IPS-18c (cell line): ENCODE data around the gene CITED2.

ENCODE experiments used
- H3K4me3 ChIP-seq: 2 replicates; pipeline ENCODE4 v1.7.0; 2013; ENCODE audit warnings: low read depth, mild to moderate bottlenecking, low read length, moderate library complexity; ENCODE audit not compliant: insufficient read depth
- H3K9me3 ChIP-seq: one replicate; pipeline ENCODE4 v1.6.1; 2013; ENCODE audit warnings: mild to moderate bottlenecking, low read length, moderate library complexity; ENCODE audit not compliant: control insufficient read depth, insufficient read depth

The CITED2 gene

DNA sequence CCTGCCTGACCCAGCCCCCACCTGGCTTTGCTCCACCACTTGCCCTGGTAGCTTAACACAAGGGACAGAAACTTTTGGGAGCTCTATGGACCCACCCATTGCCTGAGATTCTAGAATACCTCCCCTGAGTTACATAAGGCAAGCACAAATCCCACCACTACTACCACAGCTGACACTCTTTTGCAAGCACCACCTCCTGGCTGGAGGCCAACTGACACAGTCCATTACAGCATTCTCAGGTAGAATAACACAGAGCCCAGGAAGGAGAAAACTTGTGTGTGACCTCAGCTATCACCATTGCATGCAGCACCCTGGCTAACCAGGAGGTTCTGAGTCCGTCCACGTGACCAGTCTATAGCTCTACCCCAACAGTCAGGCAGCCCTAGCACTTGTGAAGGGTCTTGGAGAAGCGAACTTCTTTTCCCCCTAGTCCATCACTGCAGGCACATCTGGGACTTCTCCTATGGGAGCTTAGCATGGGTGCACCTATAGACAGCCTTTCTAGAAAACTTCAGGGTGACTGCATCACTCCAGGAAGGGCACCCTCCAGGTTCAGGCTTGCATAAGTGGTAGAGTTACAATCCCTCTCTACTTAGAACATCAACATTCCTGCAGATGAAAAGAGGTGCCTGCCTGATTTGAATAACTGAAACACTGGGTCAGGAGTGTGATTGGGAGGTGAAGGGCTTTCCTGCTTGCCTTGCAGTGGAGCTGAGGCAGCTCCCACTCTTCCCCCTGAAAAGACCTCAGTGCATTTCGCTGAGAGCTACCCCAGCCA, 30.1 kb downstream of the CITED2 start:
- H3K4me3 ChIP-seq = no peak overlapping the region
- no peaks in the 10 kb centered on the region for H3K9me3 ChIP-seq

DNA sequence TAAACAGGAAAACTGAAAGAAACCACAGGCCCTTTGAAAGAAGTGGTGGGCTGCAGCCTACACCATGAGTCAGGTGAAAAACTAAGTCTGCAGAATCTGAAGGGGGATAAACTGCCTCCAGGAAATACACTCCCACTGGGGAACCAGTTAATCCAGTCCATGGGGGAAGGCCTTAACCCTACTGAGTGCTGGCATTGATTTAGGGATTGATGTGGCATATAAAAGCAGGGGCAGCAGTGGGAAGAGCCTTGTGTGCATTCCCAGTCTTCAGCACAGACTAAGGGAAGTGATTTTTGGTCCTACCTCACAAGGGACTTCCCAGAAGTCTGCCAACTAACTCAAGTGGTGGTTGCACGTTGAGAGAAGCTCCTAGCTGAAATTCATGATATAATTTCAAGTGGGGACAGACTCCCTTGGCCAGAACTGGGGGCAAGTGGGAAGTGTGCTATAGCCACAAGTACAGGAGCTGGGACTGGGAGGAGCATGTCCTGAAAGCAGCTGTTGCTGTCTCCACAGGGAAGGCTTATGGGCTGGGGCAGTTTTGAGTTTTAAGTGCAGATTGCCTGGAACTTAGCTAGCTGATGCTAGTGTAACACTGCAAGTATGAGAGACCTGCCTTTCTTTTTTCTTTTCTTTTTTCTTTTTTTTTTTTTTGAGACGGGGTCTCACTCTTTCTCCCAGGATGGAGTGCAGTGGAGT, 31.2 kb downstream of the CITED2 start:
- Histone ChIP-seq H3K4me3 (no peak overlapping the region), H3K9me3 (no peaks in the 10 kb centered on the region)

DNA sequence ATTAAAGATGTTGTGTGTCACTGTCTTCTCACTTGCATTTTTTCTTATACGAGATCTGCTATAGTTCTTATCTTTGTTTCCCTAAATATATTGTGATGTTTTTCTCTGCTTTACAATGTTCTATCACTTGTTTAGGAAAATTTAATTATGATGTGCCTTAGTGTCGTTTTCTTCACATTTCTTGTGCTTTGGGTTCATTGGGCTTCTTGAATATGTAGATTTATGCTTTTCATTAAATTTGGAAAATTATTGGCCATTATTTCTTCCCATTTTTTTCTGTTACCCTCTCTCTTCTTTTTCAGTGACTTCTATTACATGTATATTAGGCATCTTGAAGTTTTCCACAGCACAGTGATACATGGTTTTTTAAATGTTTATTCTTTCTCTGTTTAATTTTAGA, 33.4 kb downstream of the CITED2 start:
- no peaks in the 10 kb centered on the region for H3K9me3 ChIP-seq

DNA sequence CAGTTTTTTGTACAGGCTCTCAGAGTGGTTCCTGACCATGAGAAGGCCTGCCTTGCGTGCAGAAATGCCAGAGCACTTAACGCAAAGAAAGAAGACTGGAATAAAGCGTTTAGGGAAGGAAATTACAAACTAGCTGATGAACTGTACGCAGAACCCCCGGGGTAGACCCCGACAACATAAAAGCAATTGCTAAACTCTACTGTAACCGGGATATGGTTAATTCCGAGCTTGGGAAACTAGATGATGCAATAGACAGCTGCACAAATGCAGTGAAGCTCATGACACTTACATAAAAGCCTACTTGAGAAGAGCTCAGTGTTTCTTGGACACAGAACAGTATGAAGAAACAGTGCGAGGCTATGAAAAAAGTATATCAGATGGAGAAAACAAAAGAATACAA, 35.7 kb downstream of the CITED2 start:
- no peak overlapping the region for H3K4me3 ChIP-seq
- H3K9me3 ChIP-seq = no peaks in the 10 kb centered on the region

More for the DNA sequence above, 33.4 kb downstream of the CITED2 start:
- H3K4me3 ChIP-seq = no peak overlapping the region

DNA sequence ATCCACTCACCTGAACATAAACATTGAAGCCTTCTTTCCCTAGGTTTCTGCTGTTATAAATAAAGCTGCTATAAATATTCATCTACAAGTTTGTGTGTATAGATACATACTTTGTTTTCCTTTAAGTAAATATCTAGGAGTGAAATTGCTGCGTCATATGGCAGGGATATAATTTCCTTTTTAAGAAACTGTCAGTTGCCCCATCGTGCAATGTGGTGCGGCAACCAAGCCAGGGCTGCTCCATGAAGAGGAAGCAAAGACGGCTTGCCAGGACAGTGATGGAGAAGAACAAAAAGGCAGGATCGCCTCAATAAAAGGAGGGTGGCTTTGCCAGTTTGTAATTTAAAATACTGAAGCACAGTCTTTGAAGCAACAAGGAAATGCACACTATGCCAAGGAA, 36.6 kb downstream of the CITED2 start:
- no peak overlapping the region for H3K4me3 ChIP-seq
- H3K9me3 ChIP-seq = no peaks in the 10 kb centered on the region

DNA sequence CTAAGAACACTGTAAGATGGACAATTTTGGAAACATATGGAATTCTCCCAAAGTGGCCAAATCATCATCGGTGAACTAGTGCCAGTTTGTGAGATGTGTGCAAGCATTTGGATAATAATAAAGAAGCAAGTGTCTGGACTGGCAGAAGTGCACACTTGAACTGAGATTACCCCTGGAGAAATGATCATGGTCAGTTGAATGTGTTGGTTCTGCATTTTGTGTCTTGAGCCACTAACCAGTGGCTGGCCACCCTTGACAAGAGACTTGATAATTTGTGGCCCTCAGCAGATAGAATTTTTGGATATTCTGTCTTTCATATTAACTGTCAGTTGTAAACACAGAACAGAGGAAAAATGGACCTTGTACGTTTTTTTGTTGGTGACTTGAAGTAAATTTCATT, 37.4 kb downstream of the CITED2 start:
- Histone ChIP-seq H3K4me3 (no peak overlapping the region), H3K9me3 (no peaks in the 10 kb centered on the region)

DNA sequence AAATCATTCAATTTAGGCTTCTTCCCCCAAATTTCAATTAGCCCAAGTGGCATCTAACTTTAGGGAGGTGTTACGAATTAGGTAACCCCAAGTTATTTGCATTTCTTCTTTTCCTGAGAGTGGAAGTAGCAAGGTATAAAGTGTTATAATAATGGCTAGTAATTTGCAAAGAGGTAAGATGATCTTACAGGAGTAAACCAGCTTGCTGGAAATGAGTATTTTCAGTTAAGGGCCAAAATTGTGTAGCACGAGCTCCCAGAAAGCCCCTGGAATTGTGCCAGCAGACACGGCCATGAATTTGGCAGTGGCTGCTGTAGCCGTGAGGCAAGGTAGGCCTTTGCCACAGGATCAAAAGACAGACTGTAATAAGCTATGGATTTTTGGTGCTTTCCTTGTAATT, 38.0 kb downstream of the CITED2 start:
- Histone ChIP-seq H3K4me3 (no peak overlapping the region), H3K9me3 (no peaks in the 10 kb centered on the region)

DNA sequence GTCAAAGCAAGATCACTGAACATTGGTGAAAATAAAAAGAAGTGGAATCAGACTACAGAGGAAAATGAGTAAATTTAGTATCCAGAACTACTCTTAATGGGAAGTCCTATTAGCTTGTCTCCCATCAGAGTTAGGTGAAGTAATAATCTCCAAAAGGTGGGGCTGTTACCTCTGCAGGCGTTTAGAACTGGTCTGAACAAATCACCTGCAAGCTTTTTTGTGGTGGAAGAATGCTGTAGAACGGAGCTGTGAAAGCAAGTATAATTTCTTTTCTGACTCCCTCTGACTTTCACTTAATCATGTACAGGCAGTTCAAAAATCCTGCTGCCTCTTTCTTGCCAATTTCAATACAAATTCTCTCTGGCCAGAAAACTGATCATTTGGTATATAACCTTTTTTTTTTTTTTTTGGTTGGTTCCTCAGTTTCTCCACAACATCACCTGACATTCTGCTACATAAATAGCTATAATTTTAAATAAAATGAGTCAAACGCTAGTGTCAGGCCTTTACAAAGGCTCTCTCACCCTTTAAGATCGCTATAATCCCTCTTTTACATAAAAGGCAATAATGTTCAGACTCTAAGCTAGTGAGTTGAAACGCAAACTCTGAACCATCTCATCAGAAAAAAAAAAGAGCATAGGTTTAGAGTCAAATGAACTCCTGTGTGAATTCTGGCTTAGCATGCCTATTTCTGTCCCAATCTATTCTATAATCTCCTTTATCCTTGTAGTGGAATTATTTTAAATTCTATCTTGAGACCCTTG, 38.8 kb downstream of the CITED2 start:
- Histone ChIP-seq H3K4me3 (no peak overlapping the region), H3K9me3 (no peaks in the 10 kb centered on the region)

DNA sequence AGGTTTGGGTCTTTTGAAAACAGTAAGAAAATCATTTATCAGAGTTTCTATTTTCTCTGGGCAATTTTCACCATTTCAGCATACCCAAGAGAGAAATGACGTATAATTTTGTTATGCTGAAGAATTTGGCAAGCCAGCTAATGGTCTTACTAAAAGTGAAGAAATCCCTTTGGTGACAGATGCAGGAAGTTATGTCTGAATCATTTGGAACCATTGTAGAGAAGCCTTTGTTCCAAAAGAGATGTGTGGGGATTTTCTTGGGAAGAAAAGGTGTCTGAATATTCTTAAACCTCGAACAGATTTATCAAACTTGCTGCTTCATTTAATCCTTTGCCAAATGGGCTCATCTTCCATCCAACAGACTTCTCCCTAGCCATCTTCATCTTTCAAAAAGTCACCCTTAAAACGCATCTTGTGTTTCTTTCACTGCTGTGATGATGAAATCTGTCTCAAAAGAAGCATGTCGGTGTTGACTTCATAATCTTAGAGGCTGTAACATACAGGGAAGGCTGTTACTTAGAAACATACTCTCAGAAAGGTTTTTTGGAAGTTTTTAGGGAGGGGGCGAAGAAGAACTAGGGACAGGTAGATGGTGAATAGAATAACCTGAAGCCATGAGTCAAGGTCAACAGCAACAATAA, 39.5 kb downstream of the CITED2 start:
- no peaks in the 10 kb centered on the region for H3K9me3 ChIP-seq
- no peak overlapping the region for H3K4me3 ChIP-seq

DNA sequence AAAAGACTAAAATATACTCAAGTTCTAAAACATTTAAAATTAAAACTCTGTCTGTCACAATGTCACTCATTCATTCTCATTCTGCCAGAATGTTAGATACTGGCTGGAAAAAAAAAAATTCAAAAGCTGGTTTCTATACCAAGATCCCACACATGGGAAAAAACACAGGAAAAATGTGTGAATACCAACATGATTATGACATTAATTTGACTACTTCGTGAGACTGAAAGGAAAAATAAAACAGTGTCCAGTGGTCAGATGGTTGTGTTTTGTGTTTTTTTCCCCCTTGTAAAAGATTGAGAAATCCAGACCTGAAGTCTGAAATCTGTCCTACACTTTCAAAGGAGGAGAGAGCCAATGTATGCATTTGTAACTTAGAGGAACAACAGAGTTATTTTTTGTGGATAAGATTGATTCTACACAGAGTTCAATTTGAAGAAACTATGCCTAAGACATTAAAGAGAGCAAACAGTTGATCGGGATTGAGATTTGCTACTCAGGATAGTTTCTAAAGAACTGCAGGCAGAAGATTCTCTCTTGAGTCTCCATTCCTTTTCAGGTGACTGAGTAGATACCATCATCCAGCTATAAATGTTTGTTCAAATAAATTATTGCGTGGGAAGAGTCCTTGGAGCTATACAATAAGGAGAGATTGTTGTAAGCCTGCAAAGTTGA, 43.5 kb downstream of the CITED2 start:
- Histone ChIP-seq H3K9me3 (no peaks in the 10 kb centered on the region), H3K4me3 (no peak overlapping the region)

DNA sequence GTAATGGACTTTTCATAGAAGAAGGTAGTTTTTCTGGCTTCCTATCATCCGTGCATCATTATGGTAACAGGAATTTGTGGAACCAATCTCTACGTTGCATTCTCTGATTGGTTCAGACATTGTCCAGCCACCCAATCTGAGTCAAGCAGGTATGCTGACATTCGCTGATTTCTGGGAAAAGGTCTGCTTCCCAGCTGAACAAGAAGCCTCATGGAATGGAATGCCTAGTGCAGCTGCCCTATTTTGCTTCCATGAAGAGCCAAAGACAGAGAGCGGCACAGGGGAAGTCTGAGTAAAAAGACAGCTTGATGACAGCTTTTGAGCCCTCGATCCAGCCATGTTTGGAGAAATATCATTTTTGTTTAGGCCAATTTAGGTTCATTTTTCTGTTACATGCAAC, 44.1 kb downstream of the CITED2 start:
- Histone ChIP-seq H3K4me3 (no peak overlapping the region), H3K9me3 (no peaks in the 10 kb centered on the region)

DNA sequence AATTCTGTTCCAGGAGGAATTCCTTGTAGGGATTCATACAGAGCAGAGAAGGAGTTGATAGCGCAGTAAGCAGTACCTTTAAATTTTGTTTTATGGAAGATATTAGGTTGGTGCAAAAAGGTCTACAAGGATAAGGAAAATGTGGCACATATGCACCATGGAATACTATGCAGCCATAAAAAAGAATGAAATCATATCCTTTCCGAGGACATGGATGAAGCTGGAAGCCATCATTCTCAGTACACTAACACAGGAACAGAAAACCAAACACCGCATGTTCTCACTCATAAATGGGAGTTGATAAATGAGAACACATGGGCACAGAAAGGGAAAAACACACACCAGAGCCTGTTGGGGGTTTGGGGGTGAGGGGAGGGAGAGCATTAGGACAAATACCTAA, 45.2 kb downstream of the CITED2 start:
- no peaks in the 10 kb centered on the region for H3K9me3 ChIP-seq

DNA sequence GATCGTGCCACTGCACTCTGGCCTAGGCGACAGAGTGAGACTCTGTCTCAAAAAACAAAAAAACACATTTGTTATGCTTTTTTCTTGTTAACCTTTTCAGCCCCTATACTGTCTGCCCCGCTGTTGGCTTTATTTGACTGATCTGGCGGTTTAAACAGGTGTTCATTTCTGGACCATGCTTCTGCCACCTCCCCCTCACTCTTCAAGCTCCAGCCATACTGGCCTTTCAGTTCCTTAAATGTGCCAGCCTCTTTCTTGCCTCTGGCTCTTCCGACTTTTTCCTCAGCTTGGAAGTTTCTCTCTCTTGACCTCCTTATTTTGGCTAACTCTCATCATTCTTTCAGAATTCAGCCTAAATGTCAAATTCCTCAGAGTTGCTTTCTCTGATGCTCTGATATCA, 47.4 kb downstream of the CITED2 start:
- Histone ChIP-seq H3K9me3 (no peaks in the 10 kb centered on the region), H3K4me3 (no peak overlapping the region)

More for the DNA sequence above, 45.2 kb downstream of the CITED2 start:
- H3K4me3 ChIP-seq = no peak overlapping the region

DNA sequence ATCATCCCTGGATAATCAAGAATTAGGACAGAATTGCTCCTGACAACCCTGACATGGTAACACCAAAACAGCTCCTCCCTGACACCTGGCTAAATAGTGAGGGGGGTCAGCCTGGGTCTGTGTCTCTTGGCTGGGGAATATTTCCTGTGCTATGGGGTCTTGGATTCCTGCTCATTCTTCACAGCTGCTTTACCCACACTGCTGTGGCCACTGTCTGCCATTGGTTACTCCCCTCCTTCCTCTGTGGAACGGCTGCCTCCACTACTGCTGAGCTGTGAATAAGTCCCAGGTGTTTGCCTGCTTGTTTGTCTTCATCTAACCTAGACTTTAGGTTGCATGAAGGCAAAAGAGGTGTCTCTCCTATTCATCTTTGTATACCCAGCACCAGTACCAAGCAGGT, 48.8 kb downstream of the CITED2 start:
- no peaks in the 10 kb centered on the region for H3K9me3 ChIP-seq
- no peak overlapping the region for H3K4me3 ChIP-seq

DNA sequence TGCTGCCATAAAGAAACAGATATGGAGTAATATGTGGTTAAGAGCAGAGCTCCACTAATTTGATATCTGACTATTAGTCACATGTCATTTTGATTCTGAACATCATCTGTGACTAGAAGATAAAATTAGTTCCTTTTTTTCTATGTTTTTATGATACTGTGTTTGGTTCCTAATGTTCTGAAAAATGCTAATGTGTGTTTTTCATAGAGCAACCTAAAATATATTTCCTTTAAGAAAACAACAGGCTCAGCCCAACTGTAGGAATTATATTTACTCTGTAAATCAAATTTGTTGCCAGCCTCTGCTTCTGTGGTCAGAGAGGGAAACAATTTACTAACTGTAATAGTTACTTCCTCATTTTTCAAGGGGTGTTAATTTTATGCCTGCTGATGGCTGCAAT, 49.3 kb downstream of the CITED2 start:
- no peaks in the 10 kb centered on the region for H3K9me3 ChIP-seq
- H3K4me3 ChIP-seq = no peak overlapping the region

DNA sequence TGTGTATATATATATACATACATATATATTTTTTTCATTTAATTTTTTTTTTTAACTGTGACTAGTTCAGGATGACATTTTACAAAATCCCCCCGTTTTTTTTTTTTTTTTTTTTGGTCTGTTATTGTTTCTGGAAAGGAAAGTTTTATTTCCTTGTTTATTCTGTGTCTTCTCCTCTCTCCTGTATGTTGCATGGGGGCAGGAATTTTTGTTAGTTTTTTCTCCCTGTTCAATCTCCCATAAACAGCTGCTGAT, 50.2 kb downstream of the CITED2 start:
- no peak overlapping the region for H3K4me3 ChIP-seq
- no peaks in the 10 kb centered on the region for H3K9me3 ChIP-seq

DNA sequence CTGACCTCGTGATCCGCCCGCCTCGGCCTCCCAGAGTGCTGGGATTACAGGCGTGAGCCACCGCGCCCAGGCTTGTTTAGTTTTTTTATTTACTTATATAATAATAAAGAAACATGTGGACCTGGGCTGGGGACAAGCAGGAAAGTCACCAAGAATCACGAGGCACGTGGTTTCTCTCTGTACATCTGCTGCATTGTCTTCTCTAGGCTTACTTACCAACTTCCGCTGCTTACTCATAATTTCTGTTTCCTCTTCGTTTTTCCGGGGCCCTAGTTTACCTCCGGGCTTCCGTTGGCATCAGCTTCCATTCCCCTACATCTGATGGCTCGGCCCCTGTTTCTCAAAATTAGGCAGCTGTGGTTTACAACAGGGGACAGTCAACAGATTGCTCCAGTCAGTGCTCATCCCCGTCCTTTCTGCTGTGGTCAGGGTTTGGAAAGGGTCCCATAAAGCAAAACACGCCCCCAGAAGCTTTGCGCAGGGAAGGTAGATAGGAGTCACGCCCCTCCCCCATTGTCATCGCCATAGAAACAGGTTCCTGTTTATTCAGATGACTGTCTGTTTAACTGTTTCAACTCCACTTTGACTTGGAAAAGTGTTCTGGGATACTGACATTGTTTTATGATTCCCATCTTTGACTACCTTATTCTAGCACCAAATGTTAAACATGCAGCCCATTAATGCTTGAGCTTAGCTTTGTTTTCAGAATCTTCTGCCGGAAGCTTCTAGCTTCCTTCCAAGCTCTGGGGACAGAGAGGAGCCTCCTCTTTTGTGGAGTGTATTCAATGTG, 50.7 kb downstream of the CITED2 start:
- no peaks in the 10 kb centered on the region for H3K9me3 ChIP-seq
- H3K4me3 ChIP-seq = no peak overlapping the region
